SK-N-SH (cell line): ENCODE data around the gene WDCP.

Source experiments
- EP300 ChIP-seq, 2 experiments: IDR thresholded peaks; 2 replicates each; pipeline versions ENCODE4 v1.4.0 to v1.6.1; 2012; ENCODE audit warnings: borderline replicate concordance in 1 of 2, low read depth in 1 of 2, low read length in 1 of 2
- EZH2phosphoT487 ChIP-seq: fragments of 200-600 bp; sonication (generic); IDR thresholded peaks from 2 replicates; pipeline ENCODE4 v1.6.1; 2017; ENCODE audit warnings: low read depth, mixed run types, mild to moderate bottlenecking, antibody characterized with exemption, moderate library complexity, borderline replicate concordance
- GABPA ChIP-seq: IDR thresholded peaks from 2 replicates; pipeline ENCODE4 v1.4.0; 2012; ENCODE audit warnings: low read depth, mild to moderate bottlenecking
- NFIC ChIP-seq: IDR thresholded peaks from 2 replicates; pipeline ENCODE4 v1.4.0; 2012; ENCODE audit warnings: borderline replicate concordance
- POLR2AphosphoS5 ChIP-seq: IDR thresholded peaks from 2 replicates; pipeline ENCODE4 v1.6.1; 2012; ENCODE audit warnings: low read depth, low read length
- SIN3A ChIP-seq: IDR thresholded peaks from 2 replicates; pipeline ENCODE4 v1.6.1; 2012; ENCODE audit warnings: low read depth, mild to moderate bottlenecking, low read length, moderate library complexity, borderline replicate concordance
- TCF12 ChIP-seq: IDR thresholded peaks from 2 replicates; pipeline ENCODE4 v1.4.0; 2012
- TF ChIP-seq, protein P1 (sequence below): fragments of 200-600 bp; sonication (generic); IDR thresholded peaks from 2 replicates; pipeline ENCODE4 v1.6.1; 2017; ENCODE audit warnings: antibody characterized with exemption, mild to moderate bottlenecking, moderate library complexity
- TF ChIP-seq, protein P2 (sequence below): IDR thresholded peaks from 2 replicates; pipeline ENCODE4 v1.4.0; 2012; ENCODE audit warnings: low read depth, borderline replicate concordance
- TF ChIP-seq, protein P3 (sequence below): IDR thresholded peaks from 2 replicates; pipeline ENCODE4 v1.6.1; 2012; ENCODE audit warnings: mild to moderate bottlenecking, low read depth, low read length, moderate library complexity
- TF ChIP-seq, protein P4 (sequence below): IDR thresholded peaks from 2 replicates; pipeline ENCODE4 v1.4.0; 2012; ENCODE audit warnings: low read depth

DNA sequence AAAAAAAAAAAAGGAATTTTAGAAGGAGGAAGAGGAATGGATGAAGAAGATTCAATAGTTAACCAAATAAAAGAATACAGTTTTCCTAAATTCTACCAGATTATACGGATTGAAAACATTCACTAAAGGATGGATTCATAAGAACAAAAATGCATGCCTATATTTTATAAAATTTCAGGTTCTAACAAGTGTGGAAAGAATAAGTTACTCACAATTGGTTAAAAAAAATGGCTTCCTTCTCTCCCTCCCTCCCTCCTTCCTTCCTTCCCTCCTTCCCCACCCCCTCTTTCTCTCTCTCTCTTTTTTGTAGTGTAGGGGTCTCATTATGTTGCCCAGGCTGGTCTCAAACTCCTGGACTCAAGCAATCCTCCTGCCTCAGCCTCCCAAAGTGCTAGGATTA lies 39.0 kb upstream of the WDCP start:
- TF ChIP-seq, protein P1, sequence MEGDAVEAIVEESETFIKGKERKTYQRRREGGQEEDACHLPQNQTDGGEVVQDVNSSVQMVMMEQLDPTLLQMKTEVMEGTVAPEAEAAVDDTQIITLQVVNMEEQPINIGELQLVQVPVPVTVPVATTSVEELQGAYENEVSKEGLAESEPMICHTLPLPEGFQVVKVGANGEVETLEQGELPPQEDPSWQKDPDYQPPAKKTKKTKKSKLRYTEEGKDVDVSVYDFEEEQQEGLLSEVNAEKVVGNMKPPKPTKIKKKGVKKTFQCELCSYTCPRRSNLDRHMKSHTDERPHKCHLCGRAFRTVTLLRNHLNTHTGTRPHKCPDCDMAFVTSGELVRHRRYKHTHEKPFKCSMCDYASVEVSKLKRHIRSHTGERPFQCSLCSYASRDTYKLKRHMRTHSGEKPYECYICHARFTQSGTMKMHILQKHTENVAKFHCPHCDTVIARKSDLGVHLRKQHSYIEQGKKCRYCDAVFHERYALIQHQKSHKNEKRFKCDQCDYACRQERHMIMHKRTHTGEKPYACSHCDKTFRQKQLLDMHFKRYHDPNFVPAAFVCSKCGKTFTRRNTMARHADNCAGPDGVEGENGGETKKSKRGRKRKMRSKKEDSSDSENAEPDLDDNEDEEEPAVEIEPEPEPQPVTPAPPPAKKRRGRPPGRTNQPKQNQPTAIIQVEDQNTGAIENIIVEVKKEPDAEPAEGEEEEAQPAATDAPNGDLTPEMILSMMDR, result no peak
- TF ChIP-seq EZH2phosphoT487, result no peak
- TF ChIP-seq, protein P2, sequence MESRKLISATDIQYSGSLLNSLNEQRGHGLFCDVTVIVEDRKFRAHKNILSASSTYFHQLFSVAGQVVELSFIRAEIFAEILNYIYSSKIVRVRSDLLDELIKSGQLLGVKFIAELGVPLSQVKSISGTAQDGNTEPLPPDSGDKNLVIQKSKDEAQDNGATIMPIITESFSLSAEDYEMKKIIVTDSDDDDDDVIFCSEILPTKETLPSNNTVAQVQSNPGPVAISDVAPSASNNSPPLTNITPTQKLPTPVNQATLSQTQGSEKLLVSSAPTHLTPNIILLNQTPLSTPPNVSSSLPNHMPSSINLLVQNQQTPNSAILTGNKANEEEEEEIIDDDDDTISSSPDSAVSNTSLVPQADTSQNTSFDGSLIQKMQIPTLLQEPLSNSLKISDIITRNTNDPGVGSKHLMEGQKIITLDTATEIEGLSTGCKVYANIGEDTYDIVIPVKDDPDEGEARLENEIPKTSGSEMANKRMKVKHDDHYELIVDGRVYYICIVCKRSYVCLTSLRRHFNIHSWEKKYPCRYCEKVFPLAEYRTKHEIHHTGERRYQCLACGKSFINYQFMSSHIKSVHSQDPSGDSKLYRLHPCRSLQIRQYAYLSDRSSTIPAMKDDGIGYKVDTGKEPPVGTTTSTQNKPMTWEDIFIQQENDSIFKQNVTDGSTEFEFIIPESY, result no peak
- no peak for TF ChIP-seq NFIC
- TF ChIP-seq, protein P3, sequence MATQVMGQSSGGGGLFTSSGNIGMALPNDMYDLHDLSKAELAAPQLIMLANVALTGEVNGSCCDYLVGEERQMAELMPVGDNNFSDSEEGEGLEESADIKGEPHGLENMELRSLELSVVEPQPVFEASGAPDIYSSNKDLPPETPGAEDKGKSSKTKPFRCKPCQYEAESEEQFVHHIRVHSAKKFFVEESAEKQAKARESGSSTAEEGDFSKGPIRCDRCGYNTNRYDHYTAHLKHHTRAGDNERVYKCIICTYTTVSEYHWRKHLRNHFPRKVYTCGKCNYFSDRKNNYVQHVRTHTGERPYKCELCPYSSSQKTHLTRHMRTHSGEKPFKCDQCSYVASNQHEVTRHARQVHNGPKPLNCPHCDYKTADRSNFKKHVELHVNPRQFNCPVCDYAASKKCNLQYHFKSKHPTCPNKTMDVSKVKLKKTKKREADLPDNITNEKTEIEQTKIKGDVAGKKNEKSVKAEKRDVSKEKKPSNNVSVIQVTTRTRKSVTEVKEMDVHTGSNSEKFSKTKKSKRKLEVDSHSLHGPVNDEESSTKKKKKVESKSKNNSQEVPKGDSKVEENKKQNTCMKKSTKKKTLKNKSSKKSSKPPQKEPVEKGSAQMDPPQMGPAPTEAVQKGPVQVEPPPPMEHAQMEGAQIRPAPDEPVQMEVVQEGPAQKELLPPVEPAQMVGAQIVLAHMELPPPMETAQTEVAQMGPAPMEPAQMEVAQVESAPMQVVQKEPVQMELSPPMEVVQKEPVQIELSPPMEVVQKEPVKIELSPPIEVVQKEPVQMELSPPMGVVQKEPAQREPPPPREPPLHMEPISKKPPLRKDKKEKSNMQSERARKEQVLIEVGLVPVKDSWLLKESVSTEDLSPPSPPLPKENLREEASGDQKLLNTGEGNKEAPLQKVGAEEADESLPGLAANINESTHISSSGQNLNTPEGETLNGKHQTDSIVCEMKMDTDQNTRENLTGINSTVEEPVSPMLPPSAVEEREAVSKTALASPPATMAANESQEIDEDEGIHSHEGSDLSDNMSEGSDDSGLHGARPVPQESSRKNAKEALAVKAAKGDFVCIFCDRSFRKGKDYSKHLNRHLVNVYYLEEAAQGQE, result no peak
- no peak for TF ChIP-seq GABPA
- TF ChIP-seq, protein P4, sequence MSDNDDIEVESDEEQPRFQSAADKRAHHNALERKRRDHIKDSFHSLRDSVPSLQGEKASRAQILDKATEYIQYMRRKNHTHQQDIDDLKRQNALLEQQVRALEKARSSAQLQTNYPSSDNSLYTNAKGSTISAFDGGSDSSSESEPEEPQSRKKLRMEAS, result no peak
- TF ChIP-seq SIN3A, result no peak
- no peak for TF ChIP-seq POLR2AphosphoS5
- TF ChIP-seq TCF12, result no peak
- TF ChIP-seq EP300 (IDR thresholded peaks at IDR 0.05; ENCODE audit: borderline replicate concordance in 1 of 2, low read depth in 1 of 2, low read length in 1 of 2), result no peak
